Activated CD8-positive, alpha-beta memory T cell treated with anti-CD3 and anti-CD28 coated beads, Interleukin-2, amount 50 U/mL, for 1 hour (primary cell): ENCODE data around the gene LGALS7B.
"Not testable (repeated sequence)": the region's sequence is repeated elsewhere in the genome, so short reads cannot be mapped to it uniquely, and the experiment has no call there.

Source experiments
- DNase-seq: peaks from one replicate; pipeline ENCODE4 v3.0.0-alpha.2; 2020; ENCODE audit errors: extremely low read depth

The LGALS7B gene

GRCh38 chr19:38788478-38789243 lies at the start of gene LGALS7B:
TSS of gene LGALS7B (plus strand) at chr19:38789200. CDS start at chr19:38789227, 27 bp downstream.
- no peak for DNase-seq

- DNase-seq, result no peak
Measured at GRCh38 chr19:38739440-38740256, 49.4 kb upstream of the LGALS7B start.

- no peak for DNase-seq
Measured at GRCh38 chr19:38740257-38740592, 48.8 kb upstream of the LGALS7B start.

GRCh38 chr19:38740932-38741331 lies 48.1 kb upstream of the LGALS7B start:
- no peak for DNase-seq

DNA sequence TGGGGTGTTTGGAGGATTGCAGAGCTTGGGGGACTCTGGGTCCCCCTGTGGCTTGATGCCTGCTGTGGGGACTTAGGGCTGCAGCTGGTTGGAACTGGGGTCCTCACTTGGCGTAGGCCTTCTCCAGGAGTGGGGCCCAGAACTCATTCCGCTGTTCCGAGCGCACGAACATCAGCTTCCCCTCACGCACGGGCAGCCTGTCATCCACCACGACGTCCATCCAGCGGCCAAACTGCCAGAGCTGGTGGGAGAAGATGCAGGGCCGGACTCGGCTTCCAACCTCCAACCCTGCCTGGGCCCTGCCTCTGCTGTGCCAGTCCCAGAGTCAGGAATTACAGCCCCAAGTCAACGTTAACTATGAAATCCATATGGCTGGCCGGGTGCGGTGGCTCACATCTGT lies 47.3 kb upstream of the LGALS7B start:
- DNase-seq, result no peak

DNA sequence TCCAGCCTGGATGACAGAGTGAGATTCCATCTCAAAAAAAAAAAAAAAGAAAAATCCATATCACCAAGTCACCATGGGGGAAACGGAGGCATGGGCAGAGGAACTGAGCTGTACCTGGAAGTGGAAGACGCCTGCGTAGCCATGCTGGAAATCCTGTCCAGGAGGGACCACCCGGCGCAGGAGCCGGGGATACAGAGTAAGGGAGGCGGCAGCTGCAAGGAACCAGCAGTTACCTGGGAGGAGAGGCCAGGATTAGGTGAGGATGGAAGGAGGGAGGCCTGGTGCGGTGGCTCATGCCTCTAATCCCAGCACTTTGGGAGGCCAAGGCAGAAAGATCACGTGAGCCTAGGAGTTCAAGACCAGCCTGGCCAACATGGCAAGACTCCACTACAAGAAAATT lies 46.7 kb upstream of the LGALS7B start:
- no peak for DNase-seq

- no peak for DNase-seq
Measured at GRCh38 chr19:38742906-38743305, 46.1 kb upstream of the LGALS7B start.

GRCh38 chr19:38743394-38744297 lies 45.4 kb upstream of the LGALS7B start:
- no peak for DNase-seq

- no peak for DNase-seq
Measured at GRCh38 chr19:38744298-38744681, 44.7 kb upstream of the LGALS7B start, which contains the start of gene CAPN12. TSS of gene CAPN12 (minus strand) at chr19:38744474. CDS start at chr19:38744165, 309 bp downstream.

GRCh38 chr19:38744874-38745273 lies 44.1 kb upstream of the LGALS7B start:
- no peak for DNase-seq

GRCh38 chr19:38745316-38745715 lies 43.7 kb upstream of the LGALS7B start:
- no peak for DNase-seq

DNA sequence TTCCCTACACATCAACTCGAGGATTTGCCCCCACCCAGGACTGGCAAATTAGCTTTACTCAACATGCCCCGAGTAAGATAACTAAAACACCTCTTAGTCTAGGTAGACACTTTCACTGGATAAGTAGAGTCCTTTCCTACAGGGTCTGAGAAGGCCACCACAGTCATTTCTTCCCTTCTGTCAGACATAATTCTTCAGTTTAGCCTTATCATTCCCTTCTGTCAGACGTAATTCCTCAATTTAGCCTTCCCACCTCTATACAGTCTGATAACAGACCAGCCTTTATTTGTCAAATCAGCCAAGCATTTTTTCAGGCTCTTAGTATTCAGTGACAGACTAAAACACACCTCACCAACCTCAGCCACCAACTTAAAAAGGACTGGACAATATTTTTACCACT lies 35.2 kb upstream of the LGALS7B start:
- DNase-seq, result not testable (repeated sequence)

DNA sequence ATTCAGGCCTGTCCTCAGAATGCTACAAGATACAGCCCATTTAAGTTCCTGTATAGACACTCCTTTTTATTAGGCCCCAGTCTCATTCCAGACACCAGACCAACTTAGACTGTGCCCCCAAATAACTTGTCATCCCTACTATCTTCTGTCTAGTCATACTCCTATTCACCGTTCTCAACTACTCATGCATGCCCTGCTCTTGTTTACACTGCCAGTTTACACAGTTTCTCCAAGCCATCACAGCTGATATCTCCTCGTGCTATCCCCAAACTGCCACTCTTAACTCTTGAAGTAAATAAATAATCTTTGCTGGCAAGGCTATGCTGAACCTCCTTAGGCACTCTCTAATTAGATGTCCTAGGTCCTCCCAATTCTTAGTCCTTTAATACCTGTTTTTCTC lies 34.8 kb upstream of the LGALS7B start:
- DNase-seq, result not testable (repeated sequence)

GRCh38 chr19:38759590-38760003 lies 29.4 kb upstream of the LGALS7B start:
- DNase-seq, result no peak

DNA sequence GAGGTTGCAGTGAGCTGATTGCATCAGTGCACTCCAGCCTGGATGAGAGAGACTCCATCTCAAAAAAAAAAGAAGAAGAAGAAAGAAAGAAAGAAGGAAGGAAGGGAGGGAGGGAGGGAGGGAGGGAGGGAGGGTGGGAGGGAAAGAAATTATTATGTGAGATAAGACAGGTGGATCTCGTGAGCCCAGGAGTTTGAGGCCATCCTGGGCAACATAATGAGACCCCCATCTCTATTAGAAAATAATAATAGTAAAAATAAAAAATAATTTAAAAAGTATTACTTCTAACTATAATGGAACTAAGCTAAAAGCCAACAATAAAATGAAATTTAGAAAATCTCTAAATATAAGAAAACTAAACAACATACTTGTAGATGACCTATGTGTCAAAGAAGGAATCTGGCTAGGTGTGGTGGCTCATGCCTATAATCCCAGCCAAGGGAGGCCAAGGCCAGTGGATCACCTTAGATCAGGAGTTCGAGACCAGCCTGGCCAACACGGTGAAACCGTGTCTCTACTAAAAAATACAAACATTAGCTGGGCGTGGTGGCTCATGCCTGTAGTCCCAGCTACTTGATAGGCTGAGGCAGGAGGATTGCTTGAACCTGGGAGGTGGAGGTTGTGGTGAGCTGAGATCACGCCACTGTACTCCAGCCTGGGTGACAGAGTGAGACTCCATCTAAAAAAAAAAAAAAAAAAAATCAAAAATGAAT lies 28.0 kb upstream of the LGALS7B start:
- DNase-seq, result not testable (repeated sequence)

DNA sequence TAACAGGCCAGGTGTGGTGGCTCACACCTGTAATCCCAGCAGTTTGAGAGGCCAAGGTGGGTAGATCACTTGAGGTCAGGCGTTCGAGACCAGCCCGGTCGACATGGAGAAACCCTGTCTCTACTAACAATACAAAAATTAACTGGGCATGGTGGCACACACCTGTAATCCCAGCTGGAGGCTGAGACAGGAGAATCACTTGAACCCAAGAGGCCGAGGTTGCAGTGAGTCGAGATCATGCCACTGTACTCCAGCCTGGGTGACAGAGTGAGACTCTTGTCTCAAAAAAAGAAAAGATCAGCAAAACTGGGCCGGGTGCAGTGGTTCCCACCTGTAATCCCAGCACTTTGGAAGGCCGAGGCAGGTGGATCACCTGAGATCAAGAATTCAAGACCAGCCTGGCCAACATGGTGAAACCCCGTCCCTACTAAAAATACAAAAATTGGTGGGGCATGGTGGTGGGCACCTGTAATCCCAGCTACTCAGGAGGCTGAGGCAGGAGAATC lies 27.1 kb upstream of the LGALS7B start:
- DNase-seq, result not testable (repeated sequence)

DNA sequence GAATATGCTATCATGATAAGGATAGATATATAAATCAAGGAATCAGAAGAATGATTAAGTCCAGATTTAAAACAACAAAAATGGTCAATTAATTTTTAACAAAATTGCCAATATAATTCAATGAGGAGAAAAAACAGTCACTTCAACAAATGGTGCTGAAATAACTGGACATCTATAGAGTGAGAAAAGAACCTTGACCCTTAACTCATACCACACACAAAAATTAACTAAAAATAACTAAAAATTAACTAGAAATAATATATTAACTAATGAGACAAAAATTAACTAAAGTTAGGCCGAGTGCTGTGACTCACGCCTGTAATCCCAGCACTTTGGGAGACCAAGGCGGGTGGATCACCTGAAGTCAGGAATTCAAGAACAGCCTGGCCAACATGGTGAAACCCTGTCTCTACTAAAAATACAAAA lies 25.2 kb upstream of the LGALS7B start:
- DNase-seq, result no peak

DNA sequence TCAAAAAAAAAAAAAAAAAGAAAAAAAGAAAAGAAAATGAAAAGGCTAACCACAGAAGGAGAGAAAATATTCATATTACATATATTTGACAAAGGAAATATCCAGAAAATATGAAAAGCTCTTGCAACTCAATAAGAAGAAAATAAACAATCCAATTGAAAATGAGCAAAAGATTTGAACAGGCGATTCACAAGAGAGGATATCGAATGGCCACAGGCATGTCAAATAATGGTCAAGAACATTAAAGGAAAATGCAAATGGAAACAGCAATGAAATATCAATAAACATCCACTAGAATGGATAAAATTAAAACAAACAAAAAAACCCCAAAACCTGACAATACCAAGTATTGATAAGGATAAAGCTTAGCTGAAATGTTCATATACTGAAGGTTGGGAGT lies 23.8 kb upstream of the LGALS7B start:
- no peak for DNase-seq

DNA sequence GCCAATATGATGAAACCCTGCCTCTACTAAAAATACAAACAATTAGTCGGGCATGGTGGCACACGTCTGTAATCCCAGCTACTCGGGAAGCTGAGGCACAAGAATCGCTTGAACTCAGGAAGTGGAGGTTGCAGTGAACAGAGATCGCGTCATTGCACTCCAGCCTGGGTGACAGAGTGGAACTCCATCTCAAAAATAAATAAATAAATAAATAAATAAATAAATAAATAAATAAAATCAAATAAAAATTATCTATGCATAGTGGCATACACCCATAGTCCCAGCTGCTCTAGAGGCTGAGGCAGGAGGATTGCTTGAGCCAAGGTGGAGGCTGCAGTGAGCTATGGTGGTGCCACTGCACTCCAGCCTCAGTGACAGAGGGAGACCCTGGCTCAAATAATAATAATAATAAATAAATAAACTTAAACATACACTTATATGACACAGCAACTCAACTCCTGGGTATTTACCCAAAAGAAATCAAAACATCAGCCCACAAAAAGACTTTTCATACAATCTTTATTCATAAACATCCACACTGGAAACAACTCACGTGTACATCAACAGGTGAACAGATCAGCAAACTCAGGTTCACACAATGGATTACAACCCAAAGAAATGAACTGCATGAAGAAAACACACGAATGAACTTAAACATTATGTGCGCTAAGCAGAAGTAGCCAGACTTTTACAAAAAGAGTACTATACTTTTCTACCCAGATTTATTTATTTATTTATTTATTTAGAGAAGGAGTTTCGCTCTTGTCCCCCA lies 22.5 kb upstream of the LGALS7B start:
- no peak for DNase-seq

GRCh38 chr19:38769635-38770211 lies 19.3 kb upstream of the LGALS7B start:
- peak; percentile 65 for DNase-seq
